Transverse colon (tissue), 4 donors: ENCODE data around the gene ZFTA. TPM values are rescaled to one million over a fixed set of nuclear protein-coding genes. Genes with fewer than 3 reads are reported as not detected.

ENCODE experiments used
- DNase-seq: peaks from one replicate; pipeline ENCODE4 v3.0.0-alpha.2; 2019
- H3K27ac ChIP-seq, 4 donors: fragments of 200-600 bp; sonication (generic); 2 replicates each; pipeline ENCODE4 v1.5.1; 2016 to 2018; ENCODE audit warnings: inconsistent platforms in 4 of 4
- H3K27me3 ChIP-seq: fragments of 200-600 bp; sonication (generic); 2 replicates; pipeline ENCODE4 v1.5.1; 2017; ENCODE audit warnings: inconsistent platforms
- H3K36me3 ChIP-seq, 4 donors: fragments of 200-600 bp; sonication (generic); 2 replicates each; pipeline ENCODE4 v1.5.1; 2017 to 2019; ENCODE audit warnings: inconsistent platforms in 4 of 4
- H3K4me1 ChIP-seq, 4 donors: fragments of 200-600 bp; sonication (generic); 2 replicates each; pipeline ENCODE4 v1.5.1; 2017 to 2020; ENCODE audit warnings: inconsistent platforms in 4 of 4
- H3K4me3 ChIP-seq, 4 donors: fragments of 200-600 bp; sonication (generic); 1 replicate in 1 of 4; 2 replicates in 3 of 4; pipeline versions ENCODE4 v1.5.1 to v1.6.1; 2017 to 2019; ENCODE audit warnings: inconsistent platforms in 4 of 4
- H3K9me3 ChIP-seq, 2 donors: fragments of 200-600 bp; sonication (generic); 2 replicates each; pipeline ENCODE4 v1.5.1; 2017 to 2019; ENCODE audit warnings: inconsistent platforms in 2 of 2
- CTCF ChIP-seq, 5 experiments: fragments of 200-600 bp in 3 of 5; fragments of 450-650 bp in 2 of 5; sonication (generic) in 3 of 5; IDR thresholded peaks; 1 replicate in 2 of 5; 2 replicates in 3 of 5; pipeline ENCODE4 v1.5.1; 2016 to 2017; ENCODE audit warnings: antibody characterized with exemption in 5 of 5, inconsistent platforms in 3 of 5, mild to moderate bottlenecking in 2 of 5, moderate library complexity in 1 of 5
- EP300 ChIP-seq: sonication (generic); formaldehyde crosslinking; IDR thresholded peaks from one replicate; pipeline ENCODE4 v1.6.1; 2017; ENCODE audit warnings: antibody characterized with exemption, low read depth
- POLR2A ChIP-seq: fragments of 450-650 bp; IDR thresholded peaks from one replicate; pipeline ENCODE4 v1.6.1; 2016; ENCODE audit warnings: antibody characterized with exemption, mild to moderate bottlenecking, moderate library complexity
- POLR2AphosphoS5 ChIP-seq, 3 donors: sonication (generic); formaldehyde crosslinking; IDR thresholded peaks; one replicate each; pipeline ENCODE4 v1.6.1; 2016; ENCODE audit warnings: antibody characterized with exemption in 3 of 3
- WGBS, 2 donors: methylation state at CpG; one replicate each; pipeline ENCODE4 v1.1.5; 2018; ENCODE audit warnings: low coverage in 1 of 2; 5-methylcytosine and 5-hydroxymethylcytosine counted together
- in situ Hi-C, 4 donors: fragments of 200-750 bp; cut with MboI; loops; one replicate each; pipeline versions ENCODE4 v1.15.0 to v1.15.1; 2017; ENCODE audit warnings: low sequenced_read_pairs in 3 of 4, low pct_ligation_motif_present in 1 of 4, low pct_unique_long_range_greater_than_20kb in 1 of 4
- intact Hi-C: fragments of 100-400 bp; cut with DNase I; formaldehyde crosslinking; loops from one replicate; pipeline ENCODE4 v1.15.1; 2023; ENCODE audit warnings: low total_unique reads
- total RNA-seq, 4 donors: library from RNA; depleted of rRNA; stranded (reverse); fragments of >200 nt; gene quantifications; one replicate each; pipeline ENCODE4 v1.1.0, GENCODE V29; 2016

ZFTA gene
- total RNA-seq, 4 donors from 2014 or later: 4.6 to 15.7 (median 11.0) TPM

DNA sequence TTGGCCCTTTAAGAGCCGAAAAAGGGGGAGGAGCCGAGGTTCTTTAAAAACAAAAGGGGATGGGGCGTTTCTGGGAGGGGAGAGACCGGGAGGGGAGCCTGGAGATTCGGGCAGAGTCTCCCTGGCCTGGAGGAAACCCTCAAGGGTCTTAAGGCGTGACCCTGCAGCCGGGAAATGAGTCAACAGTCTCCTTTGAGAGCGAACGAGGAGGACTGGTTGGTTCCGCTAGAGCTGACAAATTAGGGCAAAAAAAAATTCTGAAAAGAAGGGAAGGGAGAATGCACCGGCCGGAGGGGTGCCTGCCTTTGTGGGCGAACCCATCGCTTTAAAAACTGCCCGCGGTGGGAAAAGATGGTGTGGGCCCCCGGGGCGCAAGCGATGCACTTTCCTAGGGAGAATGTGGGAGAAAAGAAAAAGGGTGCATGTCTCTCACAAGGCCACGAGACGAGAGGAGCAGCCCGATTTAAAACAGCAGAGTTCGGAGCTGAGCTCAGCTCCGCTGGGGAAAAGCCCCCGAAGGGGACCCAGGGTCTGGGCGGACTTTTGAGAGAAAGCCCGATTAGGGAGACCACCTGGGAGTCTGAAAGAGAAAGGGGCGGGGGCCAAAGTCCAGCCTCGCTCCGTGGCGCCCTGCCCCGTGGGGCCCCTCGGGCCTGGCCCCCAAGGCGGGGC, 874 bp downstream of the ZFTA start:
- Histone ChIP-seq H3K4me1 (peaks cover 25 to 60% (median 51%) of the 10 kb centered on the region in 4 donors), H3K36me3 (no peaks in the 10 kb centered on the region), H3K4me3 (peak overlapping the region; percentile 65 to 94 (median 92)), H3K27ac (peak overlapping the region; percentile 81 to 89 (median 86)), H3K27me3 (peaks cover 25% of the 10 kb centered on the region), H3K9me3 (no peaks in the 10 kb centered on the region)
- in situ Hi-C loops: loop anchor here in 1 of 4 donors (10.0 kb wide), 1 partner anchor 177 kb away; no protein-coding TSS in a partner anchor
- DNase-seq: peak; percentile 53
- intact Hi-C loops: loop anchor here (2.0 to 10.0 kb wide), 3 partner anchors 45 to 173 kb away; partner anchors contain the start of genes RTN3 and SPINDOC
- no peak for TF ChIP-seq POLR2AphosphoS5 (IDR thresholded peaks at IDR 0.05)
- peak in 2 of 5 experiments; percentile 18 to 24 for TF ChIP-seq CTCF (IDR thresholded peaks at IDR 0.05)
- TF ChIP-seq POLR2A: no peak
- no peak for TF ChIP-seq EP300
- WGBS, 2 donors: 0 to 1% methylated on average over 14 to 34 of the region's 34 CpGs

DNA sequence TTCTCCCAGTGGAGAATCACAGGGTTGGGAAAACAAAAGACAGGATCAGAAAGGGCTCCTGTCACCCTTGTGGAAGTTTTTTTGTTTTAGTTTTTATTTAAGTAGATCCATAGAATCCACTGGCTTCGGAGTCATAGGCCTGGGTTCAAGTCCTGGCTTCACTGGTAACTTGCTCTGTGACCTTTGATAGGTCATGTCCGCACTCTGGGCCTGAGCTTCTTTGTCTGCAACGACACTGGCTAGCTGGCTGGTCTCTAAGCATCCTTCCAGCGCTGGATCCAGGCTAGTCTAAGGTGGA, 1.4 kb downstream of the ZFTA start:
- in situ Hi-C loops: loop anchor here in 1 of 4 donors (10.0 kb wide), 1 partner anchor 178 kb away; no protein-coding TSS in a partner anchor
- peaks cover 25 to 65% (median 55%) of the 10 kb centered on the region in 4 donors for H3K4me1 ChIP-seq
- intact Hi-C loops: loop anchor here (2.0 to 10.0 kb wide), 3 partner anchors 45 to 174 kb away; partner anchors contain the start of genes RTN3 and SPINDOC

GRCh38 chr11:63766531-63767235, 1.9 kb downstream of the ZFTA start:
- no peak for DNase-seq
- H3K9me3 ChIP-seq: no peaks in the 10 kb centered on the region
- H3K27ac ChIP-seq: peak overlapping the region; percentile 81 to 89 (median 86)
- 51 to 70% methylated on average over 2 to 7 of the region's 7 CpGs for WGBS, 2 donors
- H3K36me3 ChIP-seq: no peaks in the 10 kb centered on the region
- intact Hi-C loops (loop anchor here (2.0 to 10.0 kb wide), 3 partner anchors 46 to 174 kb away; partner anchors contain the start of genes RTN3 and SPINDOC), in situ Hi-C loops (loop anchor here in 1 of 4 donors (10.0 kb wide), 1 partner anchor 178 kb away; no protein-coding TSS in a partner anchor)
- H3K4me1 ChIP-seq: peaks cover 25 to 70% (median 57%) of the 10 kb centered on the region in 4 donors
- H3K27me3 ChIP-seq: peaks cover 25% of the 10 kb centered on the region
- TF ChIP-seq POLR2A: no peak
- no peak for TF ChIP-seq CTCF (IDR thresholded peaks at IDR 0.05)
- TF ChIP-seq EP300: no peak
- TF ChIP-seq POLR2AphosphoS5 (IDR thresholded peaks at IDR 0.05): no peak
- H3K4me3 ChIP-seq: peak overlapping the region in 1 of 4 donors; percentile 91

More for the DNA sequence above, 1.4 kb downstream of the ZFTA start:
- Histone ChIP-seq H3K36me3 (no peaks in the 10 kb centered on the region), H3K9me3 (no peaks in the 10 kb centered on the region), H3K27ac (peak overlapping the region; percentile 81 to 89 (median 86)), H3K4me3 (peak overlapping the region in 3 of 4 donors; percentile 91 to 94 (median 94)), H3K27me3 (peaks cover 25% of the 10 kb centered on the region)
- DNase-seq: no peak
- TF ChIP-seq POLR2AphosphoS5 (IDR thresholded peaks at IDR 0.05): no peak
- WGBS, 2 donors: 10% methylated on average over 4 of the region's 4 CpGs; no CpG with 5 or more reads in 1 of the 2 donors

DNA sequence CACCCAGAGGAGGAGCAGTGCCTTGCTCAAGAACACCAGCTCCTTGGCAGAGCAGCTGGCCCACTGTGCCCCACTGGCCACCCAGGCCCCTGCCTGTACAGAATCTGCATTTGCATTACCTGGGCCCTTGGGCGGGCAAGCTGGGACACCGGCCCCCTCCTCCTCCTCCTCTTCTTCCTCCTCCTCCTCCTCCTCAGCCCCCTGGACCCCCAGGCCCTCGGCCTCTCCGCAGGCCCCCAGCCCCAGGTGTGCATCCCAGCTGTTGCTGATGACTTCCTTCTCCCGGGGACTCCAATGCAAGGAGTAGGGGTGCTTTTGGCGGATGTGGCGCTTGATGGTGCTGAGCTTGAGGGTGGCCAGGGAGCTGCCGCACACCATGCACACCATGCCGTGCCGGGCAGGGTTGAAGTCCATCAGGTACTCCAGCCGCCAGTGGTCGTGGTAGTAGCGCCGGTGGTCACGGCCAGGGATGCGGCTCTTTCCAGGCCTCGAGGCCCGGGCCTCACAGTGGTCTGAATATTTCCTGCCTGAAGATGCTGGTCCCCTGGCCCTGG, 2.8 kb downstream of the ZFTA start:
- Histone ChIP-seq H3K9me3 (no peaks in the 10 kb centered on the region), H3K4me1 (peaks cover 25 to 70% (median 57%) of the 10 kb centered on the region in 4 donors), H3K4me3 (no peak overlapping the region), H3K36me3 (no peaks in the 10 kb centered on the region), H3K27ac (peak overlapping the region in 3 of 4 donors; percentile 79 to 89 (median 89)), H3K27me3 (peaks cover 20% of the 10 kb centered on the region)
- in situ Hi-C loops: loop anchor here in 1 of 4 donors (10.0 kb wide), 1 partner anchor 179 kb away; no protein-coding TSS in a partner anchor
- TF ChIP-seq CTCF (IDR thresholded peaks at IDR 0.05) (no peak), EP300 (no peak), POLR2A (no peak)
- intact Hi-C loops: loop anchor here (2.0 to 10.0 kb wide), 3 partner anchors 47 to 175 kb away; partner anchors contain the start of genes RTN3 and SPINDOC
- DNase-seq: peak; percentile 16
- 59 to 90% methylated on average over 2 to 16 of the region's 18 CpGs for WGBS, 2 donors
